Measurements from ENCODE around the gene BBS9. TPM values are rescaled to one million over a fixed set of nuclear protein-coding genes. Genes with fewer than 3 reads are reported as not detected.

The BBS9 gene
- total RNA-seq, 1 donor from 2014 or later: 9.2 TPM

DNA sequence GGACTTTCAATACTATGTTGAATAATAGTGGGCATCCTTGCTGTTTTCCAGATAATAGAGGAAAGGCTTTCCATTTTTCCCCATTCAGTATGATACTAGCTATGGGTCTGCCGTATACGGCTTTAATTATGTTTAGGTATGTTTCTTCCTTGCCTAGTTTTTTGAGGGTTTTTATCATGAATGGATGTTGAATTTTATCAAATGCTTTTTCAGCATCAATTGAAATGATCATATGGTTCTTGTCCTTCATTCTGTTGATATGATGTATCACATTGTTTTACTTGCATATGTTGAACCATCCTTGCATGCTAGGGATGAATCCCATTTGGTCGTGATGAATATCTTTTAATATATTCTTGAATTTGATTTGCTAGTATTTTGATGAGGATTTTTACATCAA, 11.0 kb upstream of the BBS9 start:
- intact Hi-C loops (cut with micrococcal nuclease): no loop called here

DNA sequence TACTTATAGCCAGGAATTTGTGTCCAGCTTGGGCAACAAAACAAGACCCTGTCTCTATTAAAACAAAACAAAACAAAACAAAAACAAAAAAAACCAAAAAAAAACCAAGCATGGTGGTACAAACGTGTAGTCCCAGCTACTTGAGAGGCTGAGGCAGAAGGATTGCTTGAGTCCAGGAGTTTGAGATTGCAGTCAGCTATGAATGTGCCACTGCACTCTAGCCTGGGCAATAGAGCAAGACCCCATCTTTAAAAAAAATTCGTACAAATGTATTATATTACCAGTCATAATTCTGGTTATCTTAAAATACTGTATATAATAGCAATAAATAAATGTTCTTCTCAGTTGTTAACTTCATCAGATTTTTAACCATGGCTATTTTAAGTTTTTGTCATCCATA, 2.3 kb upstream of the BBS9 start:
- intact Hi-C loops (cut with micrococcal nuclease): no loop called here

DNA sequence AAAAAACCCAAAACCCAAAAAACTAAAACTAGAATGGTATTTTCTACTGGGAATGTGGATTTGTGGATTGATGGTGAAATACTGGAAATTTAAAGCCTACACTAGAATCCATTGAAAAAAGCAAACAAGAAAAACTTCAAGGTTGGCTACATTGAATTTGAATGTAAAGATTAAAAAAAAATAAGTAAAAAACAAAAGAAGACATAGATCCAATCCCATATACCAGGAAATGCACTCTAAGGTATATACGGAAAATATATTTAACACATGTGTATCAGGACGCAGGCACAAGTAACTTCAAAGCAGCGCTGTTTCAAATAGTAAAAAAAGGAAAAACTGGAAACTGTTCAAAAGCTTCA, 754 bp upstream of the BBS9 start:
- intact Hi-C loops (cut with micrococcal nuclease): loop anchor here (2.0 kb wide), 1 partner anchor 1908 kb away; the partner anchor contains the start of gene DPY19L1

DNA sequence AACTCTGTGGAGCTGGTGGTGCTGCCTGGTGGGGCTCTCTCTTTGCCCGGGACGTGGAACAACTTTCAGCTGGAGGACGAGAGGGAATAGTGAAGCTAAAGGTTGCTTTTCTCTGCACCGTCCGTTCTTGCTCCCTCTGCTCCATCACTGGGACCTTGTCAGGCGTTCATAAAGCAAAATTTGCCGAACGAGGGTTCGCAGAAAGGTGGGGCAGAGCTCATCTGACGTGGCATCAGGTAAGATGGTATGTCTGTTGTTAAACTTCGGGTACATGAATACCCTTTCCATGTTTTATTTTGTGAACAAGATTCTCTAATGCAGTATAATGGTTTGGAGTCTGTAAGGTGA, 416 bp downstream of the BBS9 start:
- intact Hi-C loops (cut with micrococcal nuclease): loop anchor here (1.0 to 2.0 kb wide), 8 partner anchors 20 to 1907 kb away; partner anchors contain the start of genes AVL9, DPY19L1, LSM5 and RP9

DNA sequence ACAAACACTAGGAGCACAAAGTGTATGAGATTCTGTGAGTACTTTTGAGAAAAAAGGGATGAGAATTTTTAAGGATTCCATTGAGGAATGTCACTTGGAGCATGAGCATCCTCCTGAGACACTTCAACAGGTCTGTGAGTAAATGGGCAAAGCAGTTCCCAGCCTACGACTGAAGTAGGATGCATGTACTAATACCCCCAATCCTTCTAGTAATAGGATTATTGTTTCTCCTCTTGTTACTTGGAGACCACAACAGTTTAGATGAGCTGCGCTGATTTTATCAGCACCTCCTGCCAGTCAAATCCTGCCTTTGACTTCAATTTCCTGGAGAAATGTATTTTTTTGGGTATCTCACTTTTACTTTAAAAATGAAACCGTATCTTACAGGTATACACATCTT, 820 bp downstream of the BBS9 start:
- intact Hi-C loops (cut with micrococcal nuclease): no loop called here

DNA sequence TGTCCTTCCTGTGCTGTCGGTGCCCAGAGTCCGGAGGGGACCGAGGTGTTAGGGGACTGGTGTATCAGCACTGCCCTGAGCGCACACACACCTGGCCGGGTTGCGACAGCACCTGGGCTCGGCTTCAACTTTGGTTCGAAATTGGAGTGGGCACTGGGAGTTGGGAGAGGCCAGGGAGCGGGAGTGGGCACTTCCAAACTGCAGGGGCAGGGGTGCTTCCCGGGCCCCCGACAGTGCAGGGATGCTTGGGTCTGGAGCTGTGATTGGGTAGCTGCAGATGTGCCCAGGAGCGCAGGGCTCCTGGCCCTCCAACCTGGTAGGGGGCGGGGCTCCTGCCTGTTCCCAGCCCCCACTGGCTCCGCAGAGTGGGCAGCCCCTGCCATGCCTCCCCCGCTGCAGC, 7.7 kb downstream of the BBS9 start:
- intact Hi-C loops (cut with micrococcal nuclease): no loop called here

DNA sequence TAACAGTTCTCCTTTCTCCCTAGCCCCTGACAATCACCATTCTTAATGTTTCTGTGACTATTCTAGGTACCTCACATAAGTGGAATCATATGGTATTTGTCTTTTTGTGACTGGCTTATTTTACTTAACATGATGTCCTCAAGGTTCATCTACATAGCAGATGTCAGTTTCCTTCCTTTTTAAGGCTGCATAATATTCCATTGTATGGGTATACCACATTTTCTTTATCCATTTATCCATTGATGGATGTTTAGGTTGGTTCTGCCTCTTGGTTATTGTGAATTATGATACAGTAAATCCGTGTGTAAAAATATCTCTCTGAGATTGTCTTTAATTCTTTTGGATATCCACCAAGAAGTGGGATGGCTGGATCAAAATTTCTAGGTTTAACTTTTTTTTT, 13.2 kb downstream of the BBS9 start:
- intact Hi-C loops (cut with micrococcal nuclease): no loop called here

DNA sequence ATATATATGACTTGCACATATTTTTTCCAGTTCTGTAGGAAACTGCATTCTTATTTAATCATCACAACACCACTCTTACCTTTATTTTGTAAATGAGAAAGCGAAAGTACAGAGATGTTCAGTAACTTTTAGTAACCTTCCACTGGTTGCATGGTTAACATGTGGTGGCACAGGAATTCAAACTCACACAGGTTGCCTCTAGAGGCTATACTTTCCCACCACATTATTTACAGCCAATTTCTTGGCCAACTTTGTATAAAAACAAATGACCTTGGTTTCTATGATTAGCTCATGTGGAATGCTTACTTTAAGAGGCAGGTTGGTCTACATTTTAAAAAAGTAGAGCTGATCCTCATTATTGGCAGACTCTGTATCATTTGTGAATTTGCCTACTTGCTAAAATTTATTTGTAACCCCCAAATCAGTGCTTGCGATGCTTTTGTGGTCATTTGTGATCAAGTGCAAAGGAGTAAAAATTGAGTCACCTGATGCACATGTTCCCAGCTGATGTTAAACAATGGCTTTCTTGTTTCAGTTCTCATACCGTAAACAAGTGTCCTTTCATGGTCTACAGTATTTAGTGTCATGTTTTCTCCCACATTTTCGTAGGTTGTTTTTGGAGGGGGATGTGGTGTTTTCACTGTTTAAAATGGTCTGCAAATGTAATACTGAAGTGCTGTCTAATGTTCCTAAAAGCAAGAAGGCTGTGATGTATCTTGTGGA, 14.8 kb downstream of the BBS9 start:
- intact Hi-C loops (cut with micrococcal nuclease): no loop called here

DNA sequence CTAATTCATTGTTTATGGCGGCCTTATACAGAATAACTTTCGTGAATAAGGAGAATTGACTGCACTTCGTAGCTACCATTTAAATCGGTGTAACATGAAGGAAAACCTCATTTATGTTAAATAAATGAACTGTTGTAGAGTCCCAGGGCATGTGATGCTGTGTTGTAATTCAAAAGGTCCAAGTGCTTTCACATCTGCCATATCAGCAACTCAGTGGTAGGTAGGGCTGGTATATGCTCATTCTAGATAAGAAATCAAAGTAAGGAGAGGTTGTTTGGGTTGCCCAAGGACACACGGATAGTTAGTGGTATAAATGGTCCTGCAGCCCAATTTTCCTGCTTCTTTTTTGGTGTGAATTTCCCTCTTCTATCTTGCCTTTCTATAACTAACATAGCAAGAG, 15.8 kb downstream of the BBS9 start:
- intact Hi-C loops (cut with micrococcal nuclease): no loop called here

DNA sequence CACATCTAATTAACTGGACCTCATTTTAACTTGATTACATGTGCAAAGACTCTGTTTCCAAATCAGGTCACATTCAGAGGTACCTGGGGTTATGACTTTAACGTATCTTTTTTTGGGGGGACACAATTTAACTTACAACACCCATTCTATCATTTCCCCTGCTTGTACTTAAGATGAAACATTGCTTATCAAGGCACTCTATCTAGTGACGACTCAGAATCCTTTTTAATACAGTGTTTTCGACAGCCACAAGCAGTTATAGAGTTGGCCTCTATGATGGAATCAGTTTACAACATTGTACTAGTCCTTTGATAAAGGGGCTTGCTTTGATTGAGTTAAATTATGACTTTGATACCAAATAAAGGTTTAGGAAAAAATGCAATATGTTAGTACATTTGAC, 22.7 kb downstream of the BBS9 start:
- intact Hi-C loops (cut with micrococcal nuclease): no loop called here

DNA sequence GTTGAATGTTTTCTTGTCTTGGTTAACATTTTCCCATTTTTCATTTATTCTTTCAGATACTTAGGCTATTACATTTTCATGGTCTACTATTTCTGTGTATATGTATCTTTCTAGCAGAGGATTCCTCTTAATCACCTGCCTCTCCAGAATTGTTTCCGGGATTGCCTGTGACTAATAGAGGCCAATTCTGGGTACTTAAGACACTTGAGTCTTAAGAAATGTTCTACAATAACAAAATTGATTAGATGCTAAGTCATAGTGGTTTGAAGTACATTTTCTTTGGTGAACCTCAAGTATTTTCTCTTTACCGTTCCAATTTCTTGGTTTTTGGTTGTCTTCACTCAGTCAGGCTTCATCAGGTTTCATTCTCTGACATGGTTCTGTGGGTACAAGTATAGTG, 26.4 kb downstream of the BBS9 start:
- intact Hi-C loops (cut with micrococcal nuclease): no loop called here

DNA sequence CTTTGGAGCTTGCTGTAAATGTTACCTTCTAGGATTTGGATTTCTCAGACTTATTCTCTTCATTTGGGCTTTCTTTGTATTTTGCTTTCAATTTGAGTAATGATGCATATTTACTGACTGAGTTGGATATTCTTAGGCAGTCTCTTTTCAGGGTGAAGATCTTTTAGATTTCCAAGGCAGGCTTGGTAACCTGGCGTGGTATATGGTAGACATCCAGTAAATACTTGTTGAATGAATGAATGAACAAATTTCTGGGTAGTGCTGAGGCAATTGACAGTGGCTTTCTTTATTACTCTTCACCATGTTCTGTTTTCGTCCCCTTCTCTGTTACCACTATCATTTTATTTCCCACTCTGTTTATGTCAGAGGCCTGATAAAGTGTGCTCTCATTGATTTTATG, 27.1 kb downstream of the BBS9 start:
- intact Hi-C loops (cut with micrococcal nuclease): no loop called here

DNA sequence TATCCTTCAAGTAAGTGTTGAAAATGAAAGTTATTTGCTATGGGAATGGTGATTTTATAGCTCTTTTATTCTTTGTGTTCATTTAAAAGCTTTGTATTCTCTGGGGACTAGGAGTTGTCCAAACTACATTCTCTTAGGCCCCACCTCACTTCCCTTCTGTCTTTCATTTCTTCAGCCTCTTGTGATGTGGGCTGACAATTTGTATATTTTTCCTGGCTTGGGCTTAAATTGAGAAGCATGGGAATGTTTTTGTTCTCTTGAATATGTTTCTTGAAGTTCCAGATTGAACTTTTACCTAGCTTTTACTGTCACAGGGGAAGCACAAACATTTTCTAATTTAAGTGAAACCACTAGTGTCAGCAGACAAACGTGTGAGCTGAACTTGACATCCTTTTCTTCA, 27.9 kb downstream of the BBS9 start:
- intact Hi-C loops (cut with micrococcal nuclease): no loop called here

DNA sequence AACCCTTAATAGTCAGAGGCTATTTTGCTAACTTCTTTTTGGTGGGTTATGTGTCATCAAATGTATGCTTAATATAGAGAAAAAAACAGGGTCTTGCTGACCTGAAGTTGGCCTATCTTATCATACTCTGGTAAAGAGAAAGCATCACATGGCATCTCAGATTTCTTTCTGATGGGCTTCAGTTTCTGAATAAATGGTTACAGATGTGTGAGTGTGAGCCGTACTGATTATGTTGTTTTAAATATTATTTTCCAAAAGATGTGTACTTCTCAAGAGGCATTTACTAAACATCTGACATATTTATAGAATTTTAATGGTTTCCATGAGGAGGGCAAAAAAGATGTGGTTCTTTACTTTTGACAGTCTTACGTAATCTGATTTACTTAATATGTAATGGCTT, 28.4 kb downstream of the BBS9 start:
- intact Hi-C loops (cut with micrococcal nuclease): no loop called here

DNA sequence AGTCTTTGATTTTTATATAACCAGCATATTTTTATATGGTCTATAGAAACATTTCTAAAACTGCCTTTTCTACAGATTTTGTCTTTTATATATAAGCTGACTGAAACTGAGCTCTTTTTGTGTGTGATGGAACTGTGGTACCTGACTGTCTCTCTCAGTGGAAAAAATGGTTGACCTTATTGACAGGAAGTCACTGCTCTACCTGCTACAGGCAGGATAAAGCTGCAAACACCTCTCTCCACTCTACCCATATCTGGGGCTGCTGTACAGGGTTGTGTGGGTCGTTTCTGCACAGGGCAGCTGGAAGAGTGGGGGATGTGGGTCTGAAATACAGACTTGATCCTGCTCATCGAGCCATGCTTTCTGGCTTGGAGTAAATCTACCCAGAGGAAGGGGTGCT, 48.5 kb downstream of the BBS9 start:
- intact Hi-C loops (cut with micrococcal nuclease): no loop called here

DNA sequence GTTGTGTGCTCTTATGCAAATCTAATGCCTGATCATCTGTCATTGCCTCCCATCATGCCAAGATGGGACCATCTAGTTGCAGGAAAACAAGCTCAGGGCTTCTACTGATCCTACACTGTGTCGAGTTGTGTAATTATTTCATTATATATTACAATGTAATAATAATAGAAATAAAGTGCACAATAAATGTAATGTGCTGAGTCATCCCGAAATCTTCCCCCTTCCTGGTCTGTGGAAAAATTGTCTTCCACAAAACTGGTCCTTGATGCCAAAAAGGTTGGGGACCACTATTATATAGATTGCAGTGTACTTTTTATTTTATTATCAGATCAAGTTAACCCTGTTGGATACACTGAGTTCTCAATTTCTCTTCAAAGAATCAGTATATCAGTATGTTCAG, 50.2 kb downstream of the BBS9 start:
- intact Hi-C loops (cut with micrococcal nuclease): no loop called here

DNA sequence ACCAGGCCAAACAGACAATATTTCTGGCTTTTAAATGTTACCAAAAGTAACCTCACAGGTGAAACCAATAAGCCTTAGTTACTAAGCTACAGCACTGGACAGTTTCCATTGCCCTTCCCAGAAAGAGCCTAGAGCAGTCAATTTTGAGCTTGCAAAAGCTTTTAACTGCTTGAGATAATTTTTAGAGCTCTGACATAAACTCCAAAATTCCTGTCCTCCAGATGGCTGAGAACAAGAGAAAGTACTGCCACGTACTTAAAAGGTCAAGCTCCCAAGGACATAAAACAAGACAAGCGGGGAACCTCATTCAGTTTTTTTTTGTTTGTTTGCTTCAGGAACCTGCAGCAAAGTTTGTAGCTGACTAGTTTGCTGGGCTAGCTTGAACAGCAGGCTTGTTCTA, 54.1 kb downstream of the BBS9 start:
- intact Hi-C loops (cut with micrococcal nuclease): loop anchor here (10.0 kb wide), 1 partner anchor 711 kb away; no protein-coding TSS in a partner anchor

DNA sequence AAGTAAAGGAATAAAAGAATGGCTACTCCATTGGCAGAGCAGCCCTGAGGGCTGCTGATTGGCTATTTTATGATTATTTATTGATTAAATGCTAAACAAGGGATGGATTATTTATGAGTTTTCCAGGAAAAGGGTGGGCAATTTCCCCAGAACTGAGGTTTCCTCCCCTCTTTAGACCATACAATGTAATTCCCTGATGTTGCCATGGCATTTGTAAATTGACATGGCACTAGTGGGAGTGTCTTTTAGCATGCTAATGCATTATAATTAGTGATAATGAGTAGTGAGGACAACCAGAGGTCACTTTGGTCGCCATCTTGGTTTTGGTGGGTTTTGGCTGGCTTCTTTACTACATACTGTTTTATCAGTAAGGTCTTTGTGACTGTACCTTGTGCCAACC, 55.5 kb downstream of the BBS9 start:
- intact Hi-C loops (cut with micrococcal nuclease): loop anchor here (5.0 to 10.0 kb wide), 2 partner anchors 557 to 710 kb away; no protein-coding TSS in a partner anchor

DNA sequence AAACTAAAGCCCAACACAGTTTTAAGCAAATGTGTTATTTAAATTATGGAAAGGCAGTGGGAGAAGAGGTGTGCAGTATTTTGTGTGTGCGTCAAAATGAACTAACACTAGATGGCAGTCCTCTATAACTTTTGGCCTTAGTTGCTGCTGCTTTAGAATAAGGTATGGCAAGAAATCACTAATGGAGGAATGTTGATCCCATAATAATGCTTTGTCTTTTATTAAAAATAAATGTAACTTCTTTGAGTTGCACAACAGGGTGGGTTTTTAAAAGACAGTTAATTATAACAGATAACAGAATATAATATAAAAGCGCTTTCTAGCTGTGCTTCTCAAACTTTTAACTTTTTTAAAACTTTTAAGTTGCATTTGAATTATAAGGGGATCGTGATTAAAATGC, 56.4 kb downstream of the BBS9 start:
- intact Hi-C loops (cut with micrococcal nuclease): loop anchor here (5.0 to 10.0 kb wide), 2 partner anchors 557 to 709 kb away; no protein-coding TSS in a partner anchor

DNA sequence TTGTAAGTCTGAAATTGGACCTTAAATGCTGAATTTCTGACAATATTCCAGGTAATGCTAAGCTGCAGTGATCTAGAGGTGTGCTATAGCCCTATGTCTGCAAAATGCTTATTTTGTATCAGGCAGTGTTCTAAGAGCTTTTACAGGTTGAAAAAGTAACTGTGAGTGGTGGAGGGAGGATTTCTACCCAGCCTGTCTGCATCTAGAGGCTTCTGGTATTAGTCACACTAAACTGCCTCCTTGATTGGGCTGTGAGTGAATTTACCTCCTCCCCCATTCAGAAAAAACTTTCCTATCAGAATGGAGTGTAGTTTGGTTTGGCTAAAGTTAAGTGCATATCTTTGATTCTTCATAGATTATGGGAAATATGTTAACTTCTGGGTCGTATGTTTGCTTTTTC, 56.8 kb downstream of the BBS9 start:
- intact Hi-C loops (cut with micrococcal nuclease): loop anchor here (5.0 to 10.0 kb wide), 2 partner anchors 556 to 709 kb away; no protein-coding TSS in a partner anchor

DNA sequence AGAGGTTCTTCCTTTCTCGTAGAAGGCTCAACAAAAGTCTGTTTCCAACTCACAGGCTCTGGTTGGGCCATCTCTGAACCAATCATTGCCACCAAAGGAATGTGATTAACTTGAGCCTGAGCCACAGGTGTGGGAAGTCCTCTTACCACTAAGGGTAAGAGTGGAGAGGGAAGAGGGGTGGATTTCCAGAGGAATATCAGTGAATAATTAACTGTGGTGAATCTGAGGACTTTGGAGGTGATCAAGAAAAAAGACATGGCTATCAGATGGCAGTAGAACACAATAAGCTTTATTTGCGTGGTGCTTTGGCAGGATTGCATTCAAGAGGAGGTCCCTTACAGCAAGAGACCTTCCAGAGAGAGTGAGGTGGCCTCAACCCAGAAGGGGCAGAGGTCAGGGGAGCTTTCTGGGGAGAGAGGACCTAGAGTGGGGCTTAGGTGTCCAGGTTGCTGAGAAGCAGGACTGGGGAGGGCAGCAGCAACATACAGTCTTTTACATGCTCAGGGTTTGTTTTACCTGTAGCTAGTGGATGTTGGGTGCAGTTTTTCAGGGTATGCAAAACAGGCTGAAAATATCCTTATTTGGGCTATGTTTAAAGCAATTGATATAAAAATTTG, 61.4 kb downstream of the BBS9 start:
- intact Hi-C loops (cut with micrococcal nuclease): no loop called here

DNA sequence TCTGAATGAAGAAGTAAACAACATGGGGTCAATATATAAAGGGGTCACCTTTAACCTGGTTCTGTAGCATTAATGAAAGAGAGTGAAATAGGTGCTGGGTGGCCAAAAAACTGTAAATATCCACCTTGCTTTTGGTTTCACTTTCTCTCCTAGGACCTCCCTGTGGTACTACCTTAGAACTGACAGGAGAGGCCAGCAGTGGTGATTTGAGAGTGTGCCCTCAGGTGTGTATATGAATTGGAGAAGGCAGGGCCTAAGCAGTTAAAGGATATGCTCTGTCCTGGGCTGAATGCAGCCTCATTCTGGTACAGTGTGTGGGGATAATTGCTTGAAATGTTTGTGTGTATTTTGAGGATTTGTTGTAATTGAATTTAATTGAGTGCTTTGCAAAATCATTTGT, 62.0 kb downstream of the BBS9 start:
- intact Hi-C loops (cut with micrococcal nuclease): no loop called here

DNA sequence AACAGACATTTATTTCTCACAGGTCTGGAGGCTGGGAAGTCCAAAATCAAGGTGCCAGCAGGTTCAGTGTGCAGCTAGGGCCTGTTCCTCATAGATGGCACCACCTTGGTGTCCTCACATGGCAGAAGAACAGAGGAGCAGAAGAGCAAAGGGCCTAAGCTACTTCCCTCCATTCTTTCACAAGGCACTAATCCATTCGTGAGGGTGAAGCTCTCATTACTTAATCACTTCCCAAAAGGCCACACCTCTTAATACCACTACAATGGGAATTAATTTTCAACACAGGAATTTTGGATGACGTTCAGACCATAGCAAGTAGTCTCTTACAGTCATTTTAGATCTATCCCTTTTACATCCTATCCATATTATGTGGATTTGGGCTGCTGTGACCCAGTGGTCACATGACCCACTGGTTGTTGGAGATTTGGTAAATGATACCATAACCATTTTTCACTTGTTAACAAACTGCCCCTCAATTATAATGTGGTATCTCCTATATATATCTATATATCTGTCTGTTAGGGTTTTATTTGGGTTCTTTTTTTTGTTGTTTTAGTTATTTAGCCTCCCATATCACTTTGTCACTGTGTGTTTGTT, 63.4 kb downstream of the BBS9 start:
- intact Hi-C loops (cut with micrococcal nuclease): no loop called here

Measured in T-helper 2 cell treated with Interferon-gamma antibody and Interleukin-4, amounts not matched to agents 100 ng/mL and 5 ng/mL, for 36 hours (primary cell).